ENCODE measurements around the gene CDIPT.

- no peak for TF ChIP-seq CTCF (conservative IDR thresholded peaks at IDR 0.05; ENCODE audit: low read length)
- TF ChIP-seq EZH2phosphoT487 (IDR thresholded peaks at IDR 0.05; ENCODE audit: borderline replicate concordance): no peak
Measured at GRCh38 chr16:29891525-29892457, 28.8 kb upstream of the CDIPT start.
